H4 (cell line): Measurements from ENCODE around the gene ZFP90. TPM values are rescaled to one million over a fixed set of nuclear protein-coding genes. Genes with fewer than 3 reads are reported as not detected.
"Not testable (repeated sequence)": the region's sequence is repeated elsewhere in the genome, so short reads cannot be mapped to it uniquely, and the experiment has no call there.

Source experiments
- DNase-seq: peaks from one replicate; pipeline ENCODE4 v3.0.0-alpha.2; 2015; ENCODE audit warnings: low spot score
- total RNA-seq: library from RNA; depleted of rRNA; stranded (reverse); fragments of >200 nt; shearing (Covaris generic); gene quantifications from 2 replicates; pipeline ENCODE4 v1.2.3, GENCODE V29; 2014

The ZFP90 gene
- total RNA-seq, 1 experiment from 2014 or later: 7.2 TPM

GRCh38 chr16:68517606-68518166 lies 21.4 kb upstream of the ZFP90 start:
- DNase-seq: no peak

GRCh38 chr16:68519225-68519745 lies 19.8 kb upstream of the ZFP90 start:
- no peak for DNase-seq

DNA sequence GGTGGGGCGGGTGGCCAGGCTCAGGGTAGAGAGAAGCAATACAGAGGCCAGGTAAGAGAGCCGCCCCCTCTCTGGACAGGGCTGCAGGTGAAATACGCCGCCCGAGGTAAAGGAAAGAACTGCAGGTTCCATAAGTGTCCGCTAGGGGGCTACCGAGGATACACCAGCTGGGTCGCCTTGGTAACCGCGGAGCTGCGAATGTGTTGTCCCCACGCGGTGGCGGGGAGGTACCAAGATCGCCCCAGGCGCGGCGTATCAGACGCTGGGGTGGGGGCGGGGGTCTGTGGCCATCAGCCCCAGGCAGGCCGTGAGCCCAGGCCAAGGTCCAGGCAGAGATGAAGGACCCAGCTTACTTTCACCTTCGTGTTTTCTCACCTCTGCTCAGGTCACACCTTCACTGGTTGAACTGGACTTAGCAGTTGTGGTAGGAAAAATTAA lies 18.4 kb upstream of the ZFP90 start:
- DNase-seq: peak; percentile 79

- no peak for DNase-seq
Measured at GRCh38 chr16:68524069-68524820, 14.8 kb upstream of the ZFP90 start.

DNA sequence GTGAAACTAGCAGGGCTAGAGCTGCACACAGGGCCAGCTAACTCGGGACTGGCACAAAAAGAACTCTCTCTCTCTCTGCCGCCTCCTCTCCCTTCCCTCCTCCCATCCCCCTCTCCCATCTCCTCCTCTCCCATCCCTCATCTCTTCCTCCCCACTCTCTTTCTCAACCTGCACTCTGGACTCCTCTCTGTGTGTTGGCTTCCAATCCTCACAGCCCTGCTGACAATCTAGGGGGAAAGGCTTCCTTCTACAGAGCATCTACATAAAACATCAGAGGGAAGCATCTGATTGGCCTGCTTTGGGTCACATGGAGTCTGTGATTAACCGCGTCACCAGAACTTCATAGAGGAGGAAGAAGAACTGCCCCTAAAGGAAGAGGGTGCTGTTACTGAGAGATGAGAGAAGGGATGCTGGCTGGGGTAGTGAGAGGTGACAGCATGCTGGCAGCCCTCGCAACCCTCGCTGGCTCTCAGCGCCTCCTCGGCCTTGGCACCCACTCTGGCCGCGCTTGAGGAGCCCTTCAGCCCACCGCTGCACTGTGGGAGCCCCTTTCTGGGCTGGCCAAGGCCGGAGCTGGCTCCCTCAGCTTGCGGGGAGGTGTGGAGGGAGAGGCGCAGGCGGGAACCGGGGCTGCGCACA lies 12.8 kb upstream of the ZFP90 start:
- DNase-seq: no peak

DNA sequence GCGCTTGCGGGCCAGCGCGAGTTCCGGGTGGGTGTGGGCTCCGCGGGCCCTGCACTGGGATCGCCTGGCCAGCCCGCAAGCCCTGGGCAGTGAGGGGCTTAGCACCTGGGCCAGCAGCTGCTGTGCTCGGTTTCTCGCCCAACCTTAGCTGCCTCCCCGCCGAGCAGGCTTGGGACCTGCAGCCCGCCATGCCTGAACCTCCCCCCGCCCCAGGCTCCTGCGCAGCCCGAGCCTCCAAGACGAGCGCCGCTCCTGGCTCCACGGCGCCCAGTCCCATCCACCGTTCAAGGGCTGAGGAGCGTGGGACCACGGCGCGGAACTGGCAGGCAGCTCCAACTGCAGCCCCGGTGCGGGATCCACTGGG lies 12.3 kb upstream of the ZFP90 start:
- no peak for DNase-seq

- no peak for DNase-seq
Measured at GRCh38 chr16:68528233-68528632, 10.9 kb upstream of the ZFP90 start.

DNA sequence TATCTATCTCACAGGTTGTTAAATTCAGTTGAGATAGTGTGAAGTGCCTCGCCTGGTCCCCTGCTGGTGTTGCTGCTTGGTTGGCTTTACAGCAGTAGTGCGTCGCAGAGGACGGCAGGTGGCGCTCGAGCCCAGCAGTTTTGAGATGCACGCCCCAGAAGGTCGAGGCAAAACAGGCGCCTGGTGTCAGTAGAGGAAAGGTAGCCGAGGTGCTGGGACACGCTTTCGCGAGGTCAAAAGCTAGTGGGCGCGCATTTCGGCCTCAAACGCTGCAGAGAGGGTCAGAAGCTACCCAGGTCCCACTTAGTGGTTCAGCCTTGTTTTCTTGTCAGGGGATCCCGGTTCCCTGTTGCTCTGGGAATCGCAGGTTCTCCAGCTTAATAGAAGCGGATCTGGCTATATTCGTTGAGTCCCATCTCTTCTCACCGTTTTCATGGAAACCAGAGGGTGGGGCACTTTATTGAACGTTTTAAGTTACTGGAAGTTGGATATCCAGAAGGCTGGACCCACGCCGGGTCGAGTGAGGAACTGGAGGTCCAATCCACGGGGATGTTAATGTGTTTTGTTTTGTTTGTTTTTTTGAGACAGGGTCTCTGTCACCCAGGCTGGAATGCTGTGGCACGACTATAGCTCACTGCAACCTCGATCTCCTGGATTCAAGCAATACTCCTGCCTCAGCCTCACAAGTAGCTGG lies 10.3 kb upstream of the ZFP90 start:
- peak; percentile 74 for DNase-seq

GRCh38 chr16:68529608-68529930 lies 9.5 kb upstream of the ZFP90 start:
- DNase-seq: no peak

DNA sequence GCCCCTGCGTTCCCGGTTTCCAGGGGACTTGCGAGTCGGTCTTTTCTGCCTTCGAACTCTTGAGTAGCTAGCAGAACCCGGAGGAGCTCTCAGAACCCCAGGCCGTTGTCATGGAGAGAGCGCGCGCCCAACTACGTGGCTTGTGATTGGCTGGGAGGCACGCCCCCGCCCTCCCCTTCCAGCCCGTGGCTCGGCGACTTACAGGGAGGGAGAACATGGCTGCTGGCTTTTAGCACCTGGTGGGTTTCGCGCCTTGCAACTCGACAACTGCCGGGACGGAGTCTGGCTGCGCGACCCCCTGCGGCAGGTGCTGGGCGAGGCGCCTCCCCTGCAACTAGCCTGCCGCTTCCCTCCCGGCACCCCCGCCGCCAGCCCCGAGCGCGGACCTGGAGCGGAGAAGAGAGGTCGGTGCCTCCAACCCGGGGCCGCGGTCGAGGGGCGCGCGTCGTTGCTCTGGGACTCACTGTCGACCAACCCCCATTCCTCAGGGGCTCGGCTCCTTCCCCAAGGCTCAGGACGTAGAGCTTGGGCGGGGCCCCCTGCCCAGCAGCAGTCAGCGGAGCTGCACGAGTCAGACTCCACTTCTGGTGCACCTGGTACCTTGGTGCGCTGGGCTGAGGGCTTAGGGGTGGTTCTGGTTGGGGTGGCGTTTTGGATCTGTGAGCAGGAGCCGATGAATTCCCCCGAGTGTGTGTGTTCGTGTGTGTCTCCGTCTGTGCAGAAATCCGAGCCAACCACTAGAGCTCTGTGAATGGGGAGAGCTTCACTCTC lies 9.0 kb upstream of the ZFP90 start:
- DNase-seq: peak; percentile 75

- DNase-seq: no peak
Measured at GRCh38 chr16:68533937-68534336, 5.2 kb upstream of the ZFP90 start.

GRCh38 chr16:68535331-68535730 lies 3.8 kb upstream of the ZFP90 start:
- no peak for DNase-seq

- no peak for DNase-seq
Measured at GRCh38 chr16:68539711-68540239, 684 bp downstream of the ZFP90 start.

DNA sequence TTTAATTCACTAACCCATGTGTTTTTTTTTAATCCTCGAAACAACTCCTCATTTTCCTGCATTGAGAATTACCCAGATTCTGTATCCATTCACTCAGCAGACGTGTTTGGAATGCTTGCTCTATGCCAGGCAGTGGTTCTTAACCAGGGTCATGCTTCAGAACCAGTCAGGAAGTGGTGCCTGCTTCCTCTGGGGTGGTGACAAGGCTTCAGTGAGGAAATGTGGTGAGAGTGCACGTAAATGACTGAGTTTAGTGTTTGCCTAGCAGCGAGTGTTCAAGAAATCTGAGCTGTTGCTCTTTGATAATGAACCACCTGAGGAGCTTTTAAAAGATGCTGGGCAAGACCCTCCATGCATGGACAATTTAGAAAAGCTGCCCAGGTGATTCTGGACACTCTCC lies 9.9 kb downstream of the ZFP90 start:
- DNase-seq: no peak

DNA sequence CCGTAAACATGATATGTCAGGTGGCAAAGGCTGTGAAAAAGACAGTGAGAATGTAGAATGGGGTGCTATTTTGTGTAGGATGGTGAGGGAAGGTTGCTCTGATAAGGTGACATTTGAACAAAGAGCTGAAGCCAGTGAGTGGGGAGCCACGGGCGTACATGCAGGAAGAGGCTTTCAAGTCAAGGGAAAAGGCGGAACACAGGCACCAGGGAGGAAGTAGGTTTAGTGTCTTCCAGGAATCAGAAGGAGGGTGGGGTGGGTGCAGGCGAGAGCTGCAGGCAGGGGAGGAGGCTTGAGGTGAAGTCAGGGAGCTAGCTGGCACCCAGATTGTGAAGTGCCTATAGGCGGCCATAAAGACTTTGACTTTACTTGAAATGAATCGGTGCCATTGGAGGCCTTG lies 14.1 kb downstream of the ZFP90 start:
- no peak for DNase-seq

GRCh38 chr16:68560341-68560740 lies 21.2 kb downstream of the ZFP90 start:
- DNase-seq: not testable (repeated sequence)

DNA sequence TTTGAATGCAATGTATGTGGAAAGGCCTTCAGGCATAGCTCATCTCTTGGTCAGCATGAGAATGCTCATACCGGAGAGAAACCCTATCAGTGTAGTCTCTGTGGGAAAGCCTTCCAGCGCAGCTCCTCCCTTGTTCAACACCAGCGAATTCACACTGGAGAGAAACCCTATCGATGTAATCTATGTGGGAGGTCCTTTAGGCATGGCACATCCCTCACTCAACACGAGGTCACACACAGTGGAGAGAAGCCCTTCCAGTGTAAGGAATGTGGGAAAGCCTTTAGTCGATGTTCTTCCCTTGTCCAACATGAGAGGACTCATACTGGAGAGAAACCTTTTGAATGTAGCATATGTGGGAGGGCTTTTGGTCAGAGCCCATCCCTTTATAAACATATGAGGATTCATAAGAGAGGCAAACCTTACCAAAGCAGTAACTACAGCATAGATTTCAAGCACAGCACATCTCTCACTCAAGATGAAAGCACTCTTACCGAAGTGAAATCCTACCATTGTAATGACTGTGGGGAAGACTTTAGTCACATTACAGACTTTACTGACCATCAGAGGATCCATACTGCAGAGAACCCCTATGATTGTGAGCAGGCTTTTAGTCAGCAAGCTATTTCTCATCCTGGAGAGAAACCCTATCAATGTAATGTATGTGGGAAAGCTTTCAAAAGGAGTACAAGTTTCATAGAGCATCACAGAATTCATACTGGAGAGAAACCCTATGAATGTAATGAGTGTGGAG lies 24.7 kb downstream of the ZFP90 start:
- no peak for DNase-seq

DNA sequence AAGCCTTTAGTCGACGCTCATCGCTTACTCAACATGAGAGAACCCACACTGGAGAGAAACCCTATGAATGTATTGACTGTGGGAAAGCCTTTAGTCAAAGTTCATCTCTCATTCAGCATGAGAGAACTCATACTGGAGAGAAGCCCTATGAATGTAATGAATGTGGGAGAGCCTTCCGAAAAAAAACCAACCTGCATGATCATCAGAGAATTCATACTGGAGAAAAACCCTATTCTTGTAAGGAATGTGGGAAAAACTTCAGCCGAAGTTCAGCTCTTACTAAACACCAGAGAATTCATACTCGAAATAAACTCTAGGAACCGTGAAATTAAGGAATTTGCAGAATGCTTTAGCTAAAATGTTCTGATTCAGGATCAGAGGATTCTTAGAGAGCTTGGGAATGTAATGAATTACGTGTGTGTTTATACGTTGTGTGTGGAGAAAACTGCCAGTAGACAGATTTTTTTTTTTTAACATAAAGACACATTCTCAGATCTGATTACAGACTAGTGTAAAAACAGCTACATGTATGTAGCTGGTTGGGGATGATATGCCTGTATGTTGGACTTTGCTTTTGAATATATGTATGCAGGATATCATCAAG lies 25.4 kb downstream of the ZFP90 start:
- DNase-seq: no peak

DNA sequence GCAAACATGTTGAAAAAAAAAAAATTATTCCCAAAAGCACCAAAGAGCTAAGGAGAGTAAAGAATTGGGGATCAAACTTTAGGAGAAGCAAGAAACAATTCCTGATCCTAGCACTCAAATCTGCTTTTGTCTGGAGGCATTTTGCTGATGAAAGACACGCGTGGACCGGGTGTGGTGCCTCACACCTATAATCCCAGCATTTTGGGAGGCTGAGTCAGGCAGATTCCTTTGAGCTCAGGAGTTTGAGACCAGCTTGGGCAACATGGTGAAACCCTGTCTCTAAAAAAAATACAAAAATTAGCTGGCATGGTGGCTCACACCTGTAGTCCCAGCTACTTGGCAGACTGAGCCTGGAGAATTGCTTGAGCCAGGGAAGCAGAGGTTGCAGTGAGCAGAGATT lies 35.4 kb downstream of the ZFP90 start:
- no peak for DNase-seq

GRCh38 chr16:68575082-68575481 lies 36.0 kb downstream of the ZFP90 start:
- no peak for DNase-seq
